ENCODE data around the gene ERP27.

Gene ERP27

GRCh38 chr12:14900521-14901227, 37.7 kb downstream of the ERP27 start:
- DNase-seq: no peak

- no peak for DNase-seq
Measured at GRCh38 chr12:14896521-14897169, 41.7 kb downstream of the ERP27 start.

- DNase-seq: no peak
Measured at GRCh38 chr12:14893506-14894250, 44.7 kb downstream of the ERP27 start.

GRCh38 chr12:14892726-14893505, 45.4 kb downstream of the ERP27 start:
- DNase-seq: no peak

- DNase-seq: no peak
Measured at GRCh38 chr12:14890701-14891100, 47.6 kb downstream of the ERP27 start.

- no peak for DNase-seq
Measured at GRCh38 chr12:14886271-14886670, 52.1 kb downstream of the ERP27 start.

GRCh38 chr12:14885718-14886221, 52.6 kb downstream of the ERP27 start, which contains the start of gene MGP:
Gene MGP, minus strand, starts transcription at chr12:14885854. Its CDS starts 63 bp downstream, at chr12:14885791.
- DNase-seq: no peak

- peak; percentile 75 for DNase-seq
Measured at GRCh38 chr12:14884458-14884878, 53.9 kb downstream of the ERP27 start.

GRCh38 chr12:14883686-14884085, 54.7 kb downstream of the ERP27 start:
- DNase-seq: no peak

GRCh38 chr12:14880890-14881453, 57.4 kb downstream of the ERP27 start:
- no peak for DNase-seq

- no peak for DNase-seq
Measured at GRCh38 chr12:14879222-14879933, 59.0 kb downstream of the ERP27 start.

- no peak for DNase-seq
Measured at GRCh38 chr12:14878488-14878887, 59.8 kb downstream of the ERP27 start.

GRCh38 chr12:14876833-14877232, 61.5 kb downstream of the ERP27 start:
- no peak for DNase-seq

- no peak for DNase-seq
Measured at GRCh38 chr12:14874882-14875281, 63.5 kb downstream of the ERP27 start.

- DNase-seq: no peak
Measured at GRCh38 chr12:14873440-14874185, 64.7 kb downstream of the ERP27 start.

- no peak for DNase-seq
Measured at GRCh38 chr12:14871886-14872285, 66.5 kb downstream of the ERP27 start.

GRCh38 chr12:14871247-14871646, 67.1 kb downstream of the ERP27 start:
- DNase-seq: no peak

GRCh38 chr12:14868916-14869506, 69.3 kb downstream of the ERP27 start:
- no peak for DNase-seq
